H1 (cell line): ENCODE results near the gene SPDYA. TPM values are rescaled to one million over a fixed set of nuclear protein-coding genes. Genes with fewer than 3 reads are reported as not detected.
A peak's percentile ranks its signal among the peaks of the same experiment; 100 is the strongest.

Source experiments
- BRCA1 ChIP-seq: IDR thresholded peaks from 2 replicates; pipeline ENCODE4 v1.6.1; 2012; ENCODE audit warnings: low read depth, low read length, improper control_type of control experiment
- CHD2 ChIP-seq: IDR thresholded peaks from 2 replicates; pipeline ENCODE4 v1.6.1; 2012; ENCODE audit warnings: low read length, improper control_type of control experiment
- CTBP2 ChIP-seq: IDR thresholded peaks from 2 replicates; pipeline ENCODE4 v1.7.0; 2011; ENCODE audit warnings: borderline replicate concordance, mild to moderate bottlenecking, moderate library complexity, mixed read lengths, low read length; ENCODE audit not compliant: insufficient read depth, insufficient read length
- FOSL1 ChIP-seq: IDR thresholded peaks from 2 replicates; pipeline ENCODE4 v1.6.1; 2011; ENCODE audit warnings: mild to moderate bottlenecking, low read depth, low read length, moderate library complexity; ENCODE audit not compliant: insufficient read depth
- HDAC2 ChIP-seq, 2 experiments: fragments of 300-600 bp in 1 of 2; sonication (generic) in 1 of 2; IDR thresholded peaks; 2 replicates each; pipeline ENCODE4 v1.6.1; 2011 to 2012; ENCODE audit warnings: low read depth in 2 of 2, low read length in 2 of 2, mild to moderate bottlenecking in 2 of 2, moderate library complexity in 2 of 2, borderline replicate concordance in 1 of 2, inconsistent platforms in 1 of 2
- KDM4A ChIP-seq: IDR thresholded peaks from one replicate; pipeline ENCODE4 v1.7.1; 2012; ENCODE audit warnings: low read depth, mild to moderate bottlenecking, moderate library complexity, low read length, inconsistent platforms; ENCODE audit not compliant: severe bottlenecking
- KDM5A ChIP-seq: fragments of 200-600 bp; IDR thresholded peaks from 2 replicates; pipeline ENCODE4 v1.7.1; 2012; ENCODE audit warnings: mild to moderate bottlenecking, low read length, inconsistent platforms, mixed read lengths
- NANOG ChIP-seq: IDR thresholded peaks from 2 replicates; pipeline ENCODE4 v1.6.1; 2011; ENCODE audit warnings: low read length, low read depth, mild to moderate bottlenecking, inconsistent platforms; ENCODE audit not compliant: insufficient read depth, poor library complexity, severe bottlenecking
- NRF1 ChIP-seq: IDR thresholded peaks from 2 replicates; pipeline ENCODE4 v1.6.1; 2011; ENCODE audit warnings: mild to moderate bottlenecking, low read depth, low read length, improper control_type of control experiment
- PHF8 ChIP-seq: fragments of 200-600 bp; sonication (generic); conservative IDR thresholded peaks from 2 replicates; pipeline ENCODE4 v1.7.1; 2012; ENCODE audit warnings: low read depth, mild to moderate bottlenecking, inconsistent platforms, low read length, moderate library complexity
- POLR2A ChIP-seq, 2 experiments: IDR thresholded peaks; 1 replicate in 1 of 2; 2 replicates in 1 of 2; pipeline ENCODE4 v1.6.1; 2011; ENCODE audit warnings: low read depth in 2 of 2, low read length in 2 of 2, mild to moderate bottlenecking in 2 of 2; ENCODE audit errors: control extremely low read depth in 1 of 2
- POLR2AphosphoS5 ChIP-seq: IDR thresholded peaks from 2 replicates; pipeline ENCODE4 v1.6.1; 2011; ENCODE audit warnings: low read depth, low read length
- RAD21 ChIP-seq, 2 experiments: IDR thresholded peaks in 1 of 2; conservative IDR thresholded peaks in 1 of 2; 2 replicates each; pipeline ENCODE4 v1.6.1; 2011; ENCODE audit warnings: low read depth in 2 of 2, low read length in 2 of 2, improper control_type of control experiment in 1 of 2, inconsistent platforms in 1 of 2, mild to moderate bottlenecking in 1 of 2, moderate library complexity in 1 of 2
- RBBP5 ChIP-seq: IDR thresholded peaks from 2 replicates; pipeline ENCODE4 v1.7.1; 2012; ENCODE audit warnings: low read depth, mild to moderate bottlenecking, inconsistent platforms, low read length, moderate library complexity, borderline replicate concordance
- SIN3A ChIP-seq, 2 experiments: IDR thresholded peaks in 1 of 2; conservative IDR thresholded peaks in 1 of 2; 2 replicates each; pipeline ENCODE4 v1.6.1; 2011 to 2012; ENCODE audit warnings: low read length in 2 of 2, improper control_type of control experiment in 1 of 2, low read depth in 1 of 2, mild to moderate bottlenecking in 1 of 2
- SIX5 ChIP-seq: IDR thresholded peaks from 2 replicates; pipeline ENCODE4 v1.6.1; 2011; ENCODE audit warnings: mild to moderate bottlenecking, low read depth, low read length
- SP4 ChIP-seq: IDR thresholded peaks from 2 replicates; pipeline ENCODE4 v1.6.1; 2012; ENCODE audit warnings: low read length, inconsistent platforms
- TAF7 ChIP-seq: optimal IDR thresholded peaks from 2 replicates; pipeline ENCODE3; 2011; ENCODE audit warnings: low read depth, mild to moderate bottlenecking, inconsistent platforms, low read length, moderate library complexity, borderline replicate concordance
- TEAD4 ChIP-seq: IDR thresholded peaks from 2 replicates; pipeline ENCODE4 v1.6.1; 2012; ENCODE audit warnings: low read depth, low read length, inconsistent platforms, mixed read lengths
- ZNF274 ChIP-seq: IDR thresholded peaks from 2 replicates; pipeline ENCODE4 v1.7.0; 2012; ENCODE audit warnings: low read length, borderline replicate concordance; ENCODE audit errors: extremely low read depth
- polyA plus RNA-seq, 7 experiments: library from polyadenylated mRNA; depleted of rRNA in 3 of 7; stranded (reverse) in 5 of 7; unstranded in 2 of 7; fragments of >200 nt in 5 of 7; fragments of 200-250 nt in 2 of 7; gene quantifications; 1 replicate in 5 of 7; 2 replicates in 1 of 7; 4 replicates in 1 of 7; pipeline versions ENCODE4 v1.2.1 to v1.2.3, GENCODE V29; 2011 to 2013; ENCODE audit warnings: missing spikeins in 2 of 7, mixed read lengths in 2 of 7
- total RNA-seq: library from RNA; stranded (reverse); fragmentation: NEBNext Ultra II Directional; extraction: Animal tissue kit (Norgen Biotek cat#: 25700); gene quantifications from 2 replicates; pipeline ENCODE4 v1.2.1, GENCODE V29; 2021
- TF ChIP-seq, protein P1 (sequence below): IDR thresholded peaks from 2 replicates; pipeline ENCODE4 v1.6.1; 2012; ENCODE audit warnings: inconsistent platforms
- TF ChIP-seq, protein P2 (sequence below): IDR thresholded peaks from 2 replicates; pipeline ENCODE4 v1.6.1; 2011; ENCODE audit warnings: low read depth, mild to moderate bottlenecking, low read length; ENCODE audit not compliant: insufficient read depth

Gene SPDYA
- total and polyA plus RNA-seq, 2 of the 8 experiments (the other 6 are each of a cell fraction or from before 2014, with no cell fraction given) = 0.12 to 0.35 TPM

DNA sequence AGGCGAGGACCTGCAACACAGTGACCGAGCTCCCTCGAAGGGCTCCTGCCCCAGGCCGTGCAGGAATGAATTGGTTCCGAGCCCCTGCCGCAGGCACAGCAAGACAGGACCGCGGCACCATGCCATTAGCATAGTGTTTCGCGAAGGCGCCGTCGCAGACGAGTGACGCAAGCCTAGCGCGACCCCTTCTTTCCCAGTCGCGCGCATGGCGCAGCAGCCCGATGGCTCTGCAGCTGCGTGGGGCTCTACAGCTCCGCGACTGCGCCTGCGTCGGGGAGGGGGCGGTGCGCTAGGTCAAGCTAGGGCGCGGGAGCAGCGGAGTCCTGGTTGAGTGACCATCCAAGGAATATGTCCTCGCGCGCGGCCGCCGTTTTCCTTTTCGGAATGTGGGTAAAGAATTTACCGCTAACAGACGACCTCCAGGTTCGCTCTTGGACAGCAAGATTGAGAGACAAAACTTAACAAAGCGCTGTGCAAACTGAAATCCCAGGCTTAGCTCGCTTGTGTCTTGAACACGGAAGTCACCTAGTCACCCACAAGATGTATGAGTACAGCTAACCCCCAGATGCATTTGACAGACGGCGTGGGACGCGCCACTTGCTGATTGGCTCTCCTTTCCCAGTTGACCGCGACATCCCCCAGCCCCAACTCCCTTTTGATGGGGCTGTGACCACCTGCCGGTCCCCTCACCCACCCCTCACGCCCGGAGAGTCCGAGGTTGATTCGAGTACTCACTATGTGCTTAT lies 59.7 kb downstream of the SPDYA start, which contains the start of gene TRMT61B (continued):
- peak; percentile 100 for TF ChIP-seq KDM4A
- peak; percentile 94; the same call in 1 of the 2 replicates for TF ChIP-seq PHF8
- TF ChIP-seq NRF1 = peak; percentile 78
- no peak for TF ChIP-seq SIX5
- peak; percentile 80 to 97; a peak in 2 of 4 replicates for TF ChIP-seq SIN3A (conservative IDR thresholded peaks at IDR 0.05 in 1 of 2, IDR thresholded peaks at IDR 0.05 in 1 of 2; ENCODE audit: low read depth in 1 of 2, low read length in 2 of 2)
- no peak for TF ChIP-seq FOSL1
- peak; percentile 63 for TF ChIP-seq TEAD4
- peak; percentile 62 for TF ChIP-seq CHD2
- peak; percentile 90 for TF ChIP-seq TAF7
- peak; percentile 98 for TF ChIP-seq POLR2AphosphoS5
- peak; percentile 29; the same call in 1 of the 2 replicates for TF ChIP-seq BRCA1
- TF ChIP-seq RAD21 (IDR thresholded peaks at IDR 0.05 in 1 of 2, conservative IDR thresholded peaks at IDR 0.05 in 1 of 2; ENCODE audit: low read depth in 2 of 2, low read length in 2 of 2) = no peak
- TF ChIP-seq NANOG = no peak
- TF ChIP-seq, protein P1, sequence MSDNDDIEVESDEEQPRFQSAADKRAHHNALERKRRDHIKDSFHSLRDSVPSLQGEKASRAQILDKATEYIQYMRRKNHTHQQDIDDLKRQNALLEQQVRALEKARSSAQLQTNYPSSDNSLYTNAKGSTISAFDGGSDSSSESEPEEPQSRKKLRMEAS = peak; percentile 96
- 0 out of 2 replicates have a peak, but pooled peaks have one; percentile 60 for TF ChIP-seq SP4
- TF ChIP-seq, protein P2, sequence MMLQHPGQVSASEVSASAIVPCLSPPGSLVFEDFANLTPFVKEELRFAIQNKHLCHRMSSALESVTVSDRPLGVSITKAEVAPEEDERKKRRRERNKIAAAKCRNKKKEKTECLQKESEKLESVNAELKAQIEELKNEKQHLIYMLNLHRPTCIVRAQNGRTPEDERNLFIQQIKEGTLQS = peak; percentile 99
- peak; percentile 96 for TF ChIP-seq POLR2A (IDR thresholded peaks at IDR 0.05; ENCODE audit: control extremely low read depth in 1 of 2, low read depth in 2 of 2, low read length in 2 of 2)
- no peak for TF ChIP-seq CTBP2
- peak; percentile 90 for TF ChIP-seq RBBP5
- peak in 1 of 2 experiments; percentile 92; a peak in 2 of 4 replicates for TF ChIP-seq HDAC2 (IDR thresholded peaks at IDR 0.05; ENCODE audit: borderline replicate concordance in 1 of 2, low read depth in 2 of 2, low read length in 2 of 2)
- no peak for TF ChIP-seq ZNF274
- TF ChIP-seq KDM5A = peak; percentile 96
